ENCODE results near the gene ADGRL4. TPM values are rescaled to one million over a fixed set of nuclear protein-coding genes. Genes with fewer than 3 reads are reported as not detected.

The ADGRL4 gene
- total RNA-seq, 1 donor from 2014 or later: 73.5 TPM

DNA sequence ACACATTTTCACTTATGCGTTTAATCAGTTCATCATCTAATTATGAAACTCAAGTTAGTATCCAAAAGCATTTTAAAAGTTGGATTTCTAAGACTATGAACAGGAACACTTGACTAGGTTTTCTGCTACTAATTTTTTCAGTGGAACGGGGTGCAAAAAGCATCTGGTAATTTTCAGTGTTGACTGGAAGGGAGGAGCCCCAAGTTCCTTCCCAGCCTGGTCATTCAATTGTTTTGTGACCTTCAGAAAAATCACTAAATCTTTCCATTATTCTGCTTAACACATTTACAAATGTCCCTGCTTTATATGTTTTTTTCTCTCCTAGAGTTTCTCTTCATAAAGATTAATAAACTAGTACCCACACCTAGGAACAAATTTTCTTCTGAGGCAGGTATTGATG, 6.0 kb upstream of the ADGRL4 start:
- no peak for TF ChIP-seq CTCF (IDR thresholded peaks at IDR 0.05)
- Histone ChIP-seq H3K4me3 (no peak overlapping the region), H3K27me3 (no peaks in the 10 kb centered on the region), H3K4me1 (no peaks in the 10 kb centered on the region), H3K36me3 (no peaks in the 10 kb centered on the region), H3K9me3 (no peaks in the 10 kb centered on the region), H3K27ac (no peak overlapping the region)
- intact Hi-C loops (cut with DNase I): no loop called here
- DNase-seq (ENCODE audit: low spot score in 2 of 2): no peak

DNA sequence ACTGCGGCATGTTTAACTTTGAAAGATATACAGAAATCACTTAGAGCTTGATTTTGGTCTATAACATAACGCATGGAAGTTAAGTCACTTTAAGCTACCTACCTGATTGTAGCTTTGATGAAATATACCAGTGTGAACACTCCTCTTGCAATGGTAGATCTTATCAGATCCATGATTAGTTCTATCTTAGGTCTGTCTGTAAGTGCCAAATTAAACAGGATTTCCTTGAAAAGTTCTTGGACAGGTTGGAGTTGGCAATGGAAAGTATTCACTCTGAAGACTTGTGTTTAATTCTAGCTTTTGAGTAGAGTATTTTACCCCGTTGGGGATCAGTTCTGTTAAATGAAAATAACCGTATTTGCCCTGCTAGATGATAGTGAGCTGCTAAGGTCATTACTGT, 4.1 kb upstream of the ADGRL4 start:
- Histone ChIP-seq H3K27me3 (no peaks in the 10 kb centered on the region), H3K36me3 (no peaks in the 10 kb centered on the region), H3K4me3 (no peak overlapping the region), H3K27ac (no peak overlapping the region), H3K4me1 (no peaks in the 10 kb centered on the region), H3K9me3 (no peaks in the 10 kb centered on the region)
- TF ChIP-seq CTCF (IDR thresholded peaks at IDR 0.05): no peak
- no peak for DNase-seq (ENCODE audit: low spot score in 2 of 2)
- intact Hi-C loops (cut with DNase I): no loop called here

- H3K9me3 ChIP-seq: no peaks in the 10 kb centered on the region
- H3K4me1 ChIP-seq: no peaks in the 10 kb centered on the region
- H3K27ac ChIP-seq: no peak overlapping the region
- TF ChIP-seq CTCF (IDR thresholded peaks at IDR 0.05): no peak
- no peaks in the 10 kb centered on the region for H3K36me3 ChIP-seq
- no peaks in the 10 kb centered on the region for H3K27me3 ChIP-seq
- DNase-seq (ENCODE audit: low spot score in 2 of 2): no peak
- intact Hi-C loops (cut with DNase I): no loop called here
- H3K4me3 ChIP-seq: peak overlapping the region in 1 of 2 donors; percentile 44
These were observed 585 bp downstream of the ADGRL4 start for GRCh38 chr1:79005945-79006344.

- TF ChIP-seq CTCF (IDR thresholded peaks at IDR 0.05): no peak
- no peak overlapping the region for H3K4me3 ChIP-seq
- H3K27ac ChIP-seq: peak overlapping the region in 1 of 2 donors; percentile 8
- no peak for DNase-seq (ENCODE audit: low spot score in 2 of 2)
- intact Hi-C loops (cut with DNase I): no loop called here
- no peaks in the 10 kb centered on the region for H3K27me3 ChIP-seq
- no peaks in the 10 kb centered on the region for H3K36me3 ChIP-seq
- no peaks in the 10 kb centered on the region for H3K9me3 ChIP-seq
- H3K4me1 ChIP-seq: no peaks in the 10 kb centered on the region
These were observed 1.6 kb downstream of the ADGRL4 start for GRCh38 chr1:79004916-79005315.

- TF ChIP-seq CTCF (IDR thresholded peaks at IDR 0.05): no peak
These were observed 9.7 kb downstream of the ADGRL4 start for GRCh38 chr1:78996791-78997190.

DNA sequence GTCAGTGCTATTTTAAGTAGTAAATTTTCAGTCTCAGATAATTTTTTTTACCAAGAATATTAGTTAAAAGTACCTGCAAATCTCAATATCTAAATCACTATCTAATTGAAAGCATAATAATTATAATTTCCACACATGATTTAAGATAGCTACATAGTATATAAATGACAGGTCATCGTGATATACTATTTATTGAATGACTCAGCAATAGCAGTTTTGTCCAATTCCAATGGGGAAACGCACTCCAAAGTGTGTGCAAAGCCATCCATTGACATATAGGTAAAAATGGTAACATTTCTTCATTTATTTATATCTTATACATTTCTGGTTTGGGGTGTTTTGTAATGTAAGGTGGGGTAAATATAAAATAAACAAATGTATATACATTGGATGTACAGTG, 19.5 kb downstream of the ADGRL4 start:
- H3K9me3 ChIP-seq: no peaks in the 10 kb centered on the region
- H3K4me3 ChIP-seq: no peak overlapping the region
- no peaks in the 10 kb centered on the region for H3K36me3 ChIP-seq
- no peak for TF ChIP-seq CTCF (IDR thresholded peaks at IDR 0.05)
- H3K27ac ChIP-seq: no peak overlapping the region
- intact Hi-C loops (cut with DNase I): no loop called here
- no peaks in the 10 kb centered on the region for H3K4me1 ChIP-seq
- DNase-seq (ENCODE audit: low spot score in 2 of 2): no peak
- no peaks in the 10 kb centered on the region for H3K27me3 ChIP-seq

More at GRCh38 chr1:78996791-78997190, 9.7 kb downstream of the ADGRL4 start:
- intact Hi-C loops (cut with DNase I): no loop called here
- Histone ChIP-seq H3K27me3 (no peaks in the 10 kb centered on the region), H3K9me3 (no peaks in the 10 kb centered on the region), H3K4me1 (no peaks in the 10 kb centered on the region), H3K27ac (no peak overlapping the region), H3K4me3 (no peak overlapping the region), H3K36me3 (no peaks in the 10 kb centered on the region)
- no peak for DNase-seq (ENCODE audit: low spot score in 2 of 2)

All from ascending aorta (tissue), 2 donors.